KOPT-K1 (cell line): ENCODE results near the gene LPO.

Source experiments
- H3K27ac ChIP-seq: fragments of 200-600 bp; sonication (generic); 2 replicates; pipeline ENCODE4 v1.5.1; 2016; ENCODE audit warnings: antibody characterized with exemption, mild to moderate bottlenecking, low read depth, low read length; ENCODE audit not compliant: poor library complexity, severe bottlenecking
- H3K36me3 ChIP-seq: fragments of 200-600 bp; sonication (generic); 2 replicates; pipeline ENCODE4 v1.5.1; 2017; ENCODE audit warnings: antibody characterized with exemption, mild to moderate bottlenecking, low read length, moderate library complexity; ENCODE audit not compliant: insufficient read depth
- H3K9me3 ChIP-seq: fragments of 200-600 bp; sonication (generic); 2 replicates; pipeline ENCODE4 v1.5.1; 2017; ENCODE audit warnings: antibody characterized with exemption, low read length, mild to moderate bottlenecking; ENCODE audit not compliant: insufficient read depth, poor library complexity, severe bottlenecking

The LPO gene

GRCh38 chr17:58265271-58265670 is 26.9 kb downstream of the LPO start:
- H3K36me3 ChIP-seq, result no peaks in the 10 kb centered on the region
- peaks cover 7% of the 10 kb centered on the region for H3K9me3 ChIP-seq
- no peak overlapping the region for H3K27ac ChIP-seq

- peaks cover 6% of the 10 kb centered on the region for H3K9me3 ChIP-seq
- H3K27ac ChIP-seq, result no peak overlapping the region
- H3K36me3 ChIP-seq, result no peaks in the 10 kb centered on the region
Measured at GRCh38 chr17:58265902-58266875, 27.8 kb downstream of the LPO start.

- H3K27ac ChIP-seq, result no peak overlapping the region
- no peaks in the 10 kb centered on the region for H3K36me3 ChIP-seq
- peaks cover 6% of the 10 kb centered on the region for H3K9me3 ChIP-seq
Measured at GRCh38 chr17:58267347-58268324, 29.3 kb downstream of the LPO start.

GRCh38 chr17:58268326-58268725 is 29.9 kb downstream of the LPO start:
- H3K36me3 ChIP-seq, result no peaks in the 10 kb centered on the region
- no peak overlapping the region for H3K27ac ChIP-seq
- peaks cover 6% of the 10 kb centered on the region for H3K9me3 ChIP-seq

GRCh38 chr17:58268774-58269556 is 30.6 kb downstream of the LPO start:
- peaks cover 6% of the 10 kb centered on the region for H3K9me3 ChIP-seq
- no peaks in the 10 kb centered on the region for H3K36me3 ChIP-seq
- no peak overlapping the region for H3K27ac ChIP-seq

- H3K27ac ChIP-seq, result no peak overlapping the region
- no peaks in the 10 kb centered on the region for H3K9me3 ChIP-seq
- no peaks in the 10 kb centered on the region for H3K36me3 ChIP-seq
Measured at GRCh38 chr17:58269557-58270291, 31.3 kb downstream of the LPO start.

- H3K27ac ChIP-seq, result no peak overlapping the region
- no peaks in the 10 kb centered on the region for H3K9me3 ChIP-seq
- no peaks in the 10 kb centered on the region for H3K36me3 ChIP-seq
Measured at GRCh38 chr17:58270476-58271215, 32.3 kb downstream of the LPO start.

- no peaks in the 10 kb centered on the region for H3K36me3 ChIP-seq
- no peak overlapping the region for H3K27ac ChIP-seq
- H3K9me3 ChIP-seq, result no peaks in the 10 kb centered on the region
Measured at GRCh38 chr17:58271216-58271931, 33.0 kb downstream of the LPO start.

- Histone ChIP-seq H3K27ac (no peak overlapping the region), H3K9me3 (no peaks in the 10 kb centered on the region), H3K36me3 (no peaks in the 10 kb centered on the region)
Measured at GRCh38 chr17:58272367-58273280, 34.2 kb downstream of the LPO start.

GRCh38 chr17:58273453-58274104 is 35.2 kb downstream of the LPO start:
- H3K36me3 ChIP-seq, result no peaks in the 10 kb centered on the region
- H3K9me3 ChIP-seq, result no peaks in the 10 kb centered on the region
- H3K27ac ChIP-seq, result no peak overlapping the region

GRCh38 chr17:58275417-58275816 is 37.0 kb downstream of the LPO start:
- no peaks in the 10 kb centered on the region for H3K9me3 ChIP-seq
- no peak overlapping the region for H3K27ac ChIP-seq
- H3K36me3 ChIP-seq, result no peaks in the 10 kb centered on the region

- Histone ChIP-seq H3K9me3 (no peaks in the 10 kb centered on the region), H3K27ac (no peak overlapping the region), H3K36me3 (no peaks in the 10 kb centered on the region)
Measured at GRCh38 chr17:58276423-58276822, 38.0 kb downstream of the LPO start.
